ENCODE results near the gene THSD8.
"Not testable (repeated sequence)": the region's sequence is repeated elsewhere in the genome, so short reads cannot be mapped to it uniquely, and the experiment has no call there.

The THSD8 gene

DNA sequence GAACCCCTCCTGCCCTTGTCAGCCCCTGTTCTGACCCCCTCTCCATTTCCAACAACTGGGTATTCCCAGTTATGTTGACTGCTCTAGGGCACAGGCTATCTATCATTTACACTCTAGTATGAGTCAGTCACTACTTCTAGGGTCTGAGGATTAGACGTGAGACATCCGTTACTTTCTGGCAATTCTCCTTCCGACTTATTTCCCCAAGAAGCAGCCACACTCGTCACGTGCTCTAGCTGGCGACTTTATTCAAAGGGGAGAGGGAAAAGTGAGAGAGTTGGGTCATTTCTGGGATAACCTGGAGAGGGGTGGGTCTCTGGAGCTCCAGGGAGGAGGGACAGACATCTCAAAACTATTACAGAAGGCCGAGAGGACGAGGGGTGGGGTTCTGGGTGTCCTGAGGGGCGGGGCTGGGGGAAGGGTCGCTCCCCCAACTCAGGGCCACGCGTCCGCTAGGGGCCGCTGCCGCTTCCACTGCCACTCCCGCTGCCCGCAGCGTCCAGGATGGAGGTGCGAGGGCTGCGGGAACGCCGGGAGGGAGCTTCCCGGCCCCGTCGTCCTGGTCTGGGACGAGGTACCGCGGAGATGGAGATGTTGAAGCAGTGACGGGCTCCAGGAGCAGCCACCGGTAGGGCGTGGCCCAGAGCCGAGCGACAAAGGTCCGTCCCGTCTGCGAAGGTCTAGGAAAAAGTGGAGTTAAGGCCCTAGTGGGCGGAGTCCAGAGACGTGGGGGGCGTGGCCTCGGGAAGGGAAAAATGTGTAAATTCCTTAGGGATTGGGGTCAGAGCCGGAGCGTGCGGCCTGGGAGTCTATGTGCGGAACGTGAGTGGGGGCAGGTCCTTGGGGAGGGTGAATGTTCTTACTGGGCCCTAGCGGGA, 23.6 kb downstream of the THSD8 start:
- no peak for DNase-seq (ENCODE audit: low read depth)

DNA sequence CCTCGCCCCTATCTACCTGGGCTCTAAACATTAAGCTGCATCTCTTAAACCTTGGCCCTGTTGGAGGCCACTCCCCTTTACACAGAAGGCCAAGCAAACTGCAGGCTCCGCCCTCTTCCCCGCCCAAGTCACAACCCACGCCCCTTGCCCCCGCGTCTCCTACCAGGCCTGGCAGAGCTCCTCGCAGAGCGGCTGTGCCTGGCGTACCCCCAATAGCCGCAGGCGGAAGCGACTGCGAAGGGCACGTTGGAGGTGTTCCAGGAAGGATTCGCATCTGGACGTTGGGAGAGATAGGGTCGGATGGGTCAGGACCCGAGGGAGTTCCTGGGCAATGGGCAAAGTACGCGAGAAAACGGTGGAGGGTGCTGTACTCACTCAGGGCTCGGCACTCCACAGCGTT, 26.6 kb downstream of the THSD8 start:
- no peak for DNase-seq (ENCODE audit: low read depth)

- no peak for DNase-seq (ENCODE audit: low read depth)
Measured at GRCh38 chr19:12833418-12833737, 31.5 kb downstream of the THSD8 start.

GRCh38 chr19:12833738-12834565, 32.1 kb downstream of the THSD8 start:
- DNase-seq (ENCODE audit: low read depth), result no peak

DNA sequence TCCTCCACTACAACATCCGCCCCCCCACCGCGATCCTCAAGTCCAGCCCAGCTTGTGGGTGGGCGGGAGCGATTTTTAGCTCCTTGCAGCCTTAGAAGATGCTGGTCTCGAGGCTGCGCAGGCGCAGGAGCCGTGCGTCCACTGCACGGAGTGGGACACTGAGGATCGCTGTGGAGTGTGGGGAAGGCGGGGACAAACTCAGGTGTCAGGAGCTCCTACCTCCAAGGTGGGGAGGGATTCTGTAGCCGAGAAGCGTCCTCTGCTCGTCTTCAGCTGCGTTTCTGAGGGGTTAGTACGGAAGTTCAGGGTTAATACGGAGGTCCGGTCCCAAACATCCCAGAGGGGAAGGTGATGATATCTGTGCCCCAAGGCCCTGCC, 32.7 kb downstream of the THSD8 start, which contains the start of gene RTBDN:
RTBDN (minus strand) TSS at position 14 of the 378 bp plus-strand sequence. CDS start 4,600 bp downstream, outside the sequence.
- DNase-seq (ENCODE audit: low read depth), result no peak

DNA sequence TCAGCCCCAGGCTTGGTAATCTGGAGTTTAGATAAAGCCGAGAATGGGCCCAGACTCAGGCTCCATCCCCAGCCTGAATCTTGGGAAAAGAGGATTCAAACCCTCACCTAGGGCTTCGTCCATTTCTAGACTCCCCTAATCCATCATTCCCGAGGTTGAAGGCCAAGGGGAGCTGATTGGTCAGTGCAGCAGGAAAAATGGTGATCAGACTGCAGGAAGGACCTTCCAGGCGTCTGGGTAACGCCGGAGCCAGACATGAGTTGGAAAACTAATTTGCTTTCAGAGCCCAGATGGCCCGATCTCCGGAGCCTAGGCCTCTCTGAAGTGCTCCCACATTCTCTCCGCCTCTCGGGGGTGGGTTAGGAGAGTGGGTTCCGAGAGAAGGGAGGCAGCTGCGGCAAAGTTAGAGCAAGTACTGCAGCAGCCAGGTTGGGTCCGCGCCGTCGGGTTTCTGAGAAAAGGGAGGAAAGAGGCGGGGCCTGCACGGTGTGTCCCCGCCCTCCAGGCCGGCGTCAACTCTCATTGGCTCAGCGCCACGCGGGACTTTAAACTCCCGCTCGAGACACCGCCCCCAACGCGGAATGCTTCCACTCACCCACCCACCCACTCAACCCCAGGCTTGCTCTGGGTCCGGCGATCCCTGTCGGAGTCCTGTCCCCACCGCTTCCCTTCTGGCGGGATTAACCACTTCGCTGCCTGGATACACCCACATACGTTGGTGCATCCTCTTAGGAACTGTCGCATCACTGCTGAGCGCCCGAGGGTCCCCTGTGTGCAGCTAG, 33.3 kb downstream of the THSD8 start:
- no peak for DNase-seq (ENCODE audit: low read depth)

- DNase-seq (ENCODE audit: low read depth), result no peak
Measured at GRCh38 chr19:12836529-12836863, 34.6 kb downstream of the THSD8 start.

- DNase-seq (ENCODE audit: low read depth), result no peak
Measured at GRCh38 chr19:12837225-12837624, 35.4 kb downstream of the THSD8 start.

- DNase-seq (ENCODE audit: low read depth), result no peak
Measured at GRCh38 chr19:12838182-12838885, 36.5 kb downstream of the THSD8 start, which contains the start of gene MAST1. MAST1 (plus strand) TSS chr19:12838515; CDS start chr19:12838573, 58 bp downstream.

DNA sequence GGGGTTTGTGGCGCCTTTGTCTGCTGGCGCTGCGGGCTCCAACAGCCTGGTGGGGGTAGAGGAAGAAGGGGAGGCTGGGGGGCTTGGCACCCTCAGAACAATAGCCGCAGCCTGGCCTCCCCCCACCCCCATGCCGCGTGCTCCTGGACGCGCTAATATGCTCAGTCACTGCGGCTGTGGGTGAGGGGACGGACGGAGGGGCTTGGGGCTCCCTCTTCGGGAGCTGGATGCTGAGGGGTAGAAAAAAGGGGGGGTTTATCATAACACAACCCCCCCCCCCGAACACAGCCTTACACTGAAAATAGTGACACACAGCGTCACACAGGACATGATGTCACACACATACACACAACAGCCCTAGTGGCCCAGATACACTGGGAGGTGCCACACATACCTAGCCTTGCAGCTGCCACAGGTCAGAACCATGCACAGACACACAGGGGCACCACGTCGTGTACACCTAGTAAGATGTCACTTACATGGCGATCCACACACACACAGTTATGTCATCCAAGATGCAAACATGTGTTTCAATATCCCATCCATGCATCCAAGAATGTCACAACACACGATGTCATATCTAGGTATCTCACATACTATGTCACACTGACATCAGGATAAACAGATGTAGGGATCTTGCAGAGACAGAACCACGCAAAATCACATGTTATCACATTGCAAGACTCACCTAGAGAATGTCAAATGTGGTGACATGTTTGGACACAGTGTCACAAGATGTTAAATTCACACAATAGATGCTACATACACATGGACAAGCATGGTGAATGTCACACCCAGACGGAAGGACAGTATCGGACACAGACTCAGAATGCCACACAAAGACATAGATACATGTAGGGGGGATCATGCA, 37.3 kb downstream of the THSD8 start:
- no peak for DNase-seq (ENCODE audit: low read depth)

- DNase-seq (ENCODE audit: low read depth), result no peak
Measured at GRCh38 chr19:12840091-12841079, 38.5 kb downstream of the THSD8 start.

DNA sequence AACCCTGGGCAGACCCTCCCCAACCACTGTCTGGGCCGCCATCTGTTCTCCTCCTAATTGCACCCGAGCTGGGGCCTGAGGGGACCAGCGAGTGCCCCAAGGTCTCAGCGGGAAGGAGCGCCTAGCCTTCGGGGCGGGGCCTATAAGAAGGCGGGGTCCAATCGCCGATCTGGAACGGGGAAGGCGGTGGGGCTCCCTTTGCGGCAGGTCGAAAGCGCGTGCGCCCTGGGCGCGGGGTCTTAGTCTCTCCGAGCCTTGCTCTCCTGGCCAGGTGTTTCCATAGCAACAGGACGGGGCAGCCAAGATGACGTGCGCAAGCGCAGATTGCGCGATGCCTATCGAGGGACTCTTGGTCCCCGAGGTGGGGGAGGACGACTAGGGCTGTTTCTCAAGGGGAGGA, 39.2 kb downstream of the THSD8 start:
- DNase-seq (ENCODE audit: low read depth), result no peak

GRCh38 chr19:12842511-12842910, 40.6 kb downstream of the THSD8 start:
- DNase-seq (ENCODE audit: low read depth), result no peak

DNA sequence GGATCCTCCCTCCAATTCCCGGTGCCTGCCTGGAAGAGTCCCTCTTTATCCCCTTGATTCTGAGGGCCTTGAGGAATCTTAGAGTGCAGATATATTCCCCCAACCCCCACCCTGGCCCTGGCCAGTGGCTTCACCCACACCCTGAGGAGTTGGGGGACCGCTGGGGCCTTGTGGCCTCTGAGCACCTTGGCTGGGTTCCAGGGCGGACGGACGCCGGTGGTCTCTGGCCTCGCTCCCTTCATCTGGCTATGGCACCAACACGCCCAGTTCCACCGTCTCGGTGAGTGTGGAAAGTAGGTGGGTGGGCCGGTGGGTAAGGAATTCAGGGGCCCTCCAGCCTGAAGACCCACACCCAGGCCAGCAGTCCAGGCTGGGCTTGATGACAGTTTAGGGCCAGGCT, 41.5 kb downstream of the THSD8 start:
- DNase-seq (ENCODE audit: low read depth), result no peak

DNA sequence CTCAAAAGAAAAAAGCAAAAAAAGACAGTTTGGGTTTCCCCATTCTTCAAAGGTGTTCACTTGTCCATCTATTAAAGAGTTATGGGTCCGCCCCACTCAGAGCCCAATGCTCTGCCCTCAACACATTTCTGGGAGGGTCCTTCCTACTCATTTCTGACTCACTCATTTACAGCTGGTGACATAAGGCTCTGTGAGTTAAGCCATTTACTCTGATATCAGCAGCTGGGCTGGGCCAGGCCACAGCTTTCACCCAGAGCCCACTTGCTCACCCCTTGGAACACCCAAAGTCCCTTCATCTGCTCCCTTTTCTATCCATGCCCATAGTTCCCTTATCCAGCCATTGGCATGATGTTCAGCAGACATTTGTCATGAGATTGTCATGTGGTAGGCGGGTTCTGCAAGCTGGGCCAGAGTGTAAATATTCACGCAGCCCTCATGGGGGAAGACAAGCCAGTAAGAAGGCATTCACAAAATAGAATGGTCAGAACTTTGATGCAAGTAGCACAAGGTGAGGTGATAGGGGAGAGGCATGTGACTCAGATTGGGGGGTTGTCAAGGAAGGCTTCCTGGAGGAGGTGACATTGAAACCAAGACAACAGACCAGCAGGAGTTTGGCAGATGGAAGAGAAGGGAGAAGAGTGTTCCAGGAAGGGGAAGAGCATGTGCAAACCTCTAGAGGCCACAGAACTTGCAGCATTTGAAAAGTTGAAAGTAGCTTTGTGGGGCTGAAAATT, 42.3 kb downstream of the THSD8 start:
- DNase-seq (ENCODE audit: low read depth), result no peak

DNA sequence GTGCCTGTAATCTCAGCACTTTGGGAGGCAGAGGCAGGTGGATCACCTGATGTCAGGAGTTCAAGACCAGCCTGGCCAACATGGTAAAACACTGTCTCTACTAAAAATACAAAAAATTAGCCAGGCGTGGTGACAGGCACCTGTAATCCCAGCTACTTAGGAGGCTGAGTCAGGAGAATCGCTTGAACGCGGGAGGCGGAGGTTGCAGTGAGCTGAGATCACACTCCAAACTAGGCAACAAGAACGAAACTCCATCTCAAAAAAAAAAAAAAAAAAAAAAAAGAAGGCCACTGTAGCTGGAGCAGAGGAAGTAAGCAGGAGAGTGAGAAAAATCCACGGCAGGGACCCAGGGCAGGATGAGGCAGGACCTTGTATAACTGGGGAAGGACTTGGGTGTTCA, 44.7 kb downstream of the THSD8 start:
- not testable (repeated sequence) for DNase-seq (ENCODE audit: low read depth)

- peak; percentile 77 for DNase-seq (ENCODE audit: low read depth)
Measured at GRCh38 chr19:12847159-12848139, 45.6 kb downstream of the THSD8 start.
